Coronary artery (tissue), 2 donors: ENCODE data around the gene MSH3.

ENCODE experiments used
- DNase-seq: peaks from one replicate; pipeline ENCODE4 v3.0.0-alpha.2; 2017; ENCODE audit warnings: low spot score
- H3K27ac ChIP-seq, 2 donors: fragments of 200-600 bp; sonication (generic); one replicate each; pipeline ENCODE4 v1.5.1; 2016 to 2019
- H3K4me3 ChIP-seq: fragments of 200-600 bp; sonication (generic); 2 replicates; pipeline ENCODE4 v1.5.1; 2016; ENCODE audit warnings: mild to moderate bottlenecking, moderate library complexity
- TF ChIP-seq, protein P1 (sequence below): fragments of 200-600 bp; sonication (generic); IDR thresholded peaks from one replicate; pipeline ENCODE4 v1.5.1; 2019; ENCODE audit warnings: antibody characterized with exemption

Gene MSH3

DNA sequence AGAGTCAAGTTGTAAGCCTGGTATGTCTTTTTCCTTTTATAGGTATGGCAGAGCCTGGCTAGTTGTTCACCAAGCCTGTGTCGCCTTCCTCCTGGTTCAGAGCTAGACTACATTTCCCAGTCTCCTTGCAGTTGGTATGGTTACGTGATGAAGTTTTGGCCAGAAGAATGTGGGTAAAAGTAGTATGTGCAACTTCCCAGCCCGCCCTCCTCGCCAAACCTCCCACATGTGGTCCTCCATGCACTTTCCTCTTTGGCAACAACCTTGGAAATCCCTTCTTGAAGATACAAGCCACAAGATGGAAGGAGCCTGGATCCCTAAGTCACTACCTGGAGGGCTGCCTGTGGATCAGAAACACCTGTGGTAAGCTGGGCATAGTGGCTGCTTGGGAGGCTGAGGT is 36.0 kb upstream of the MSH3 start:
- TF ChIP-seq, protein P1, sequence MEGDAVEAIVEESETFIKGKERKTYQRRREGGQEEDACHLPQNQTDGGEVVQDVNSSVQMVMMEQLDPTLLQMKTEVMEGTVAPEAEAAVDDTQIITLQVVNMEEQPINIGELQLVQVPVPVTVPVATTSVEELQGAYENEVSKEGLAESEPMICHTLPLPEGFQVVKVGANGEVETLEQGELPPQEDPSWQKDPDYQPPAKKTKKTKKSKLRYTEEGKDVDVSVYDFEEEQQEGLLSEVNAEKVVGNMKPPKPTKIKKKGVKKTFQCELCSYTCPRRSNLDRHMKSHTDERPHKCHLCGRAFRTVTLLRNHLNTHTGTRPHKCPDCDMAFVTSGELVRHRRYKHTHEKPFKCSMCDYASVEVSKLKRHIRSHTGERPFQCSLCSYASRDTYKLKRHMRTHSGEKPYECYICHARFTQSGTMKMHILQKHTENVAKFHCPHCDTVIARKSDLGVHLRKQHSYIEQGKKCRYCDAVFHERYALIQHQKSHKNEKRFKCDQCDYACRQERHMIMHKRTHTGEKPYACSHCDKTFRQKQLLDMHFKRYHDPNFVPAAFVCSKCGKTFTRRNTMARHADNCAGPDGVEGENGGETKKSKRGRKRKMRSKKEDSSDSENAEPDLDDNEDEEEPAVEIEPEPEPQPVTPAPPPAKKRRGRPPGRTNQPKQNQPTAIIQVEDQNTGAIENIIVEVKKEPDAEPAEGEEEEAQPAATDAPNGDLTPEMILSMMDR: no peak
- DNase-seq: no peak
- Histone ChIP-seq H3K27ac (no peak overlapping the region), H3K4me3 (no peak overlapping the region)

DNA sequence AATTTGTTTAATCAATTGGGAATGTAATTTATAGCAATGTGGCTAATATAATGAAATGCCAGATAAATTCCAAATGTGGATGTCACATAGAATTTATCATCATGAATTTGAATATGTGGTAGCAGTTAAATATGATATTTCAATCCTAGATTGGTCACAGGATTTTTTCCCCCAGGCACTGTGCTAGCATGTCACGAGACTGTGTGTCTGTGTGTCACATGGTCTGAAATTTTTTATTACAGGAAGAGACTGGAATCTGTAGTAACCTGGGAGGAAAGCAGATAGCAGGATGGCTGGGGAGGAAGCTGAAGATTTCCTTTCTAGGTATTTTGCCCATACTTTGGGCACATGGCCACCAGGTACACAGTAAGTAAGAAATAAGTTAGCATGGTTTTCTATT is 35.4 kb upstream of the MSH3 start:
- DNase-seq: no peak
- Histone ChIP-seq H3K27ac (no peak overlapping the region), H3K4me3 (no peak overlapping the region)
- TF ChIP-seq, protein P1: no peak

DNA sequence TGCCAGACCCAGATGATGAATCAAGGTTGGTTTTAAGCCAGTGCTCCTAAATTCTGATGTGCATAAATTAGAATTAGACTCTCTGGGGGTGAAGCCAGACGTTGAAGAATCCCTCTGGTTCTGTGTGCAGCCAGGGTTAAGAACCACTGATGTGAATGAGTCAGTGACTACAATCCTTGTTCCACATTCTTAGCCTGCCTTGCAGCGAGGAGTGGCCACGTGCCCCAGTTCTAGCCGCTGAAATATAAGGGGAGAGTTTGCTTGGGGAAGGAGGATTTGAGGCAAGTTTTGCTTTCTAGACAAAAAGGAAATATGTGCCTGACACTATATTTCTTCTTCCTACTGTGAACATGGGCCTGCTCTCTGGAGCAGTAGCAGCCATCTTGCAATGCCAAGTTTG is 34.2 kb upstream of the MSH3 start:
- H3K27ac ChIP-seq: no peak overlapping the region
- DNase-seq: no peak
- TF ChIP-seq, protein P1: no peak
- H3K4me3 ChIP-seq: no peak overlapping the region

DNA sequence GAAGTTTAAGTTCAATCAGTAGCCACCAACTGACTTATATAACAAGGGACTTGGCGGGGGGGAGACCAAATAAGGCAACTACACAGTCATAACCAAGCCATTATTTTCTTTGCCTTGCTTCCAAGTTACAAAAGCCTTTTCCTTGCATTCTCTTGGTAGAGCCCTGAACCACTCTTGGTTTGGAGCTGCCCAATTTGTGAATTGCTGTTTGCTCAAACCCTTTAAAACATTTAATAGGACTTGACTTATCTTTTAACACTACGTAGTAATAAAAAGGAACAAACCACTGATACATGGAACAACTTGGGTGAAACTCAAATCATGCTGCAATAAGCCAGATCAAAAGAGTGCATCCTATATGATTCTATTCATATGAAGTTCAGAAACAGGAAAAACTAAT is 31.7 kb upstream of the MSH3 start:
- DNase-seq: no peak
- TF ChIP-seq, protein P1: no peak
- Histone ChIP-seq H3K27ac (no peak overlapping the region), H3K4me3 (no peak overlapping the region)

DNA sequence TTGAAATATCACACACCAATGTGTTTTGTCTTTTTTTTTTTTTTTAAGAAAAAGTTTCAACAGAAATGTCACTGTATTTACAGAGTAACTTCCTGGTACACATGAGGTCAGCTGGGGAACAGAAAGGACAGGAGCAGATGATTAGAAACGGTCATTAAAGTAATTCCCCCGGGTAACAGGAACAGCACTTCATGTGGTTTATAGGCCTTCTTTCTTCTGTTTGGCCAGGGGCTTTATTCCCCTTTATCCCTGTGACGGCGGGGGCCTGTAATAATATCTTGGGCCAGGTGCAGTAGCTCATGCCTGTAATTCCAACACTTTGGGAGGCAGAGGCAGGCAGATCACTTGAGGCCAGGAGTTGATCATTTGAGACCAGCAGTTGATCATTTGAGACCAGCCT is 30.5 kb upstream of the MSH3 start:
- DNase-seq: no peak
- no peak overlapping the region for H3K27ac ChIP-seq
- TF ChIP-seq, protein P1: no peak
- H3K4me3 ChIP-seq: no peak overlapping the region

DNA sequence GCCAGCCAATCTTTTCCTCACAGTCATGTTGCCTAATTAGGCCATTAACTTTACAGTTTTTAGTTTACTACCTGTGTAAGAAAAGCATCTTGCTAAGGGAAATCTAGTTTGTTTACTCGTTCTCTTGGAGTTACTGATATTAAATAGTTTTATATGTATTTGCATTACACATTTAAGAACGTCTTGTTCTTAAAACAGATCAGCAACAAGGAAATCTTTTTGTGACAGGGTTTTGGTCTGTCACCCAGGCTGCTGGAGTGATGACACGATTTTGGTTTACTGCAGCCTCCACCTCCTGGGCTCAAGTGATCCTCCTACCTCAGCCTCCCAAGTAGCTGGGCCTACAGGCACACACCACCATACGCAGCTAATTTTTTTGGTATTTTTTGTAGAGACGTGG is 29.2 kb upstream of the MSH3 start:
- DNase-seq: no peak
- TF ChIP-seq, protein P1: no peak
- H3K27ac ChIP-seq: no peak overlapping the region

DNA sequence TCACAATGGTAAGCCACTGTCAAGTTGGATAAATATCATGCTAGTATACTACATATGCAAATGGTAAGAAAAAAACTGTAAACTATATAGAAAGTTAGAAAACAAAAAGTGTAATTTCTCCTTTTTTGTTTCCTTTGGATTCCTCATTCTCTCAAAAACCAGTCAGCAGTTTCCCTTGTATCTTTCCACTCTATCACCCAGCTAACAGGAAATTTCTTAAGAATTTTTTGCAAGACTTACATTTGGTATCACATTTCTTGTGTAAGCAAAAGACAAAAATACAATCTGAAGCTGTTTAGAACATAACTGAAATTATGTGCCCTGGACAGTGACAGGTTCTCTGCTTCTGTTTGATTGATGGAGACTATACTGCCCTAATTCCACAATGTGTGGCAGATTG is 25.2 kb upstream of the MSH3 start:
- TF ChIP-seq, protein P1: no peak
- no peak for DNase-seq
- Histone ChIP-seq H3K27ac (no peak overlapping the region), H3K4me3 (no peak overlapping the region)

More for the DNA sequence above, 29.2 kb upstream of the MSH3 start:
- H3K4me3 ChIP-seq: no peak overlapping the region
